Fibroblast of skin of scalp (primary cell): ENCODE data around the gene DIAPH3.

Source experiments
- DNase-seq: peaks from one replicate; pipeline ENCODE4 v3.0.0-alpha.2; 2013

Gene DIAPH3

GRCh38 chr13:59865398-59865797 is 298.3 kb downstream of the DIAPH3 start:
- no peak for DNase-seq

GRCh38 chr13:59863621-59864020 is 300.1 kb downstream of the DIAPH3 start:
- DNase-seq, result no peak

- DNase-seq, result no peak
Measured at GRCh38 chr13:59861676-59862075, 302.1 kb downstream of the DIAPH3 start.

GRCh38 chr13:59856281-59856810 is 307.4 kb downstream of the DIAPH3 start:
- no peak for DNase-seq

GRCh38 chr13:59846845-59847620 is 316.7 kb downstream of the DIAPH3 start:
- no peak for DNase-seq

GRCh38 chr13:59843040-59843439 is 320.7 kb downstream of the DIAPH3 start:
- no peak for DNase-seq

- DNase-seq, result no peak
Measured at GRCh38 chr13:59842507-59842906, 321.2 kb downstream of the DIAPH3 start.

GRCh38 chr13:59839186-59839585 is 324.5 kb downstream of the DIAPH3 start:
- DNase-seq, result no peak

GRCh38 chr13:59837101-59837500 is 326.6 kb downstream of the DIAPH3 start:
- DNase-seq, result no peak

GRCh38 chr13:59835569-59835968 is 328.2 kb downstream of the DIAPH3 start:
- DNase-seq, result no peak

- DNase-seq, result peak; percentile 55
Measured at GRCh38 chr13:59834801-59835200, 328.9 kb downstream of the DIAPH3 start.

GRCh38 chr13:59829690-59830089 is 334.0 kb downstream of the DIAPH3 start:
- no peak for DNase-seq

GRCh38 chr13:59823486-59823885 is 340.2 kb downstream of the DIAPH3 start:
- peak; percentile 73 for DNase-seq

- no peak for DNase-seq
Measured at GRCh38 chr13:59809564-59809963, 354.2 kb downstream of the DIAPH3 start.

GRCh38 chr13:59806801-59807200 is 356.9 kb downstream of the DIAPH3 start:
- no peak for DNase-seq

GRCh38 chr13:59801107-59801880 is 362.4 kb downstream of the DIAPH3 start:
- DNase-seq, result no peak

GRCh38 chr13:59793107-59793506 is 370.6 kb downstream of the DIAPH3 start:
- DNase-seq, result no peak

GRCh38 chr13:59790626-59791025 is 373.1 kb downstream of the DIAPH3 start:
- peak; percentile 35 for DNase-seq

- no peak for DNase-seq
Measured at GRCh38 chr13:59789558-59789957, 374.2 kb downstream of the DIAPH3 start.

- DNase-seq, result no peak
Measured at GRCh38 chr13:59787679-59788078, 376.0 kb downstream of the DIAPH3 start.

- no peak for DNase-seq
Measured at GRCh38 chr13:59782696-59783095, 381.0 kb downstream of the DIAPH3 start.

- no peak for DNase-seq
Measured at GRCh38 chr13:59780058-59780457, 383.7 kb downstream of the DIAPH3 start.

GRCh38 chr13:59776924-59777690 is 386.6 kb downstream of the DIAPH3 start:
- DNase-seq, result peak; percentile 82
